Measurements from ENCODE around the gene COX8A.
A peak's percentile ranks its signal among the peaks of the same experiment; 100 is the strongest.

The COX8A gene

GRCh38 chr11:63938479-63939396, 35.7 kb upstream of the COX8A start, which contains the start of gene NAA40:
NAA40 (plus strand) TSS chr11:63939002; CDS start chr11:63939097, 95 bp downstream.
- DNase-seq (ENCODE audit: low read depth): peak; percentile 73
- no peak for TF ChIP-seq CTCF (IDR thresholded peaks at IDR 0.05; ENCODE audit: control insufficient read depth, insufficient read depth, low read depth, low read length, missing control alignments)
- peak within 1 kb of the TSS; percentile 89 for H3K4me3 ChIP-seq (ENCODE audit: control insufficient read depth, low read depth, low read length)

GRCh38 chr11:63939397-63939891, 35.0 kb upstream of the COX8A start:
- DNase-seq (ENCODE audit: low read depth): no peak
- TF ChIP-seq CTCF (IDR thresholded peaks at IDR 0.05; ENCODE audit: control insufficient read depth, insufficient read depth, low read depth, low read length, missing control alignments): peak; percentile 8
- H3K4me3 ChIP-seq (ENCODE audit: control insufficient read depth, low read depth, low read length): peak overlapping the region; percentile 89

GRCh38 chr11:63940786-63941185, 33.6 kb upstream of the COX8A start:
- H3K4me3 ChIP-seq (ENCODE audit: control insufficient read depth, low read depth, low read length): no peak overlapping the region
- DNase-seq (ENCODE audit: low read depth): no peak
- TF ChIP-seq CTCF (IDR thresholded peaks at IDR 0.05; ENCODE audit: control insufficient read depth, insufficient read depth, low read depth, low read length, missing control alignments): no peak

- H3K4me3 ChIP-seq (ENCODE audit: control insufficient read depth, low read depth, low read length): no peak overlapping the region
- TF ChIP-seq CTCF (IDR thresholded peaks at IDR 0.05; ENCODE audit: control insufficient read depth, insufficient read depth, low read depth, low read length, missing control alignments): no peak
- DNase-seq (ENCODE audit: low read depth): no peak
These were observed 32.5 kb upstream of the COX8A start for GRCh38 chr11:63941901-63942300.

- TF ChIP-seq CTCF (IDR thresholded peaks at IDR 0.05; ENCODE audit: control insufficient read depth, insufficient read depth, low read depth, low read length, missing control alignments): no peak
- H3K4me3 ChIP-seq (ENCODE audit: control insufficient read depth, low read depth, low read length): no peak overlapping the region
- no peak for DNase-seq (ENCODE audit: low read depth)
These were observed 31.6 kb upstream of the COX8A start for GRCh38 chr11:63942803-63943202.

GRCh38 chr11:63944987-63945386, 29.4 kb upstream of the COX8A start:
- H3K4me3 ChIP-seq (ENCODE audit: control insufficient read depth, low read depth, low read length): no peak overlapping the region
- no peak for DNase-seq (ENCODE audit: low read depth)
- TF ChIP-seq CTCF (IDR thresholded peaks at IDR 0.05; ENCODE audit: control insufficient read depth, insufficient read depth, low read depth, low read length, missing control alignments): no peak

Data from AG09309 (cell line).